GM18867 (cell line): ENCODE data around the gene TMCO6.
A peak's percentile ranks its signal among the peaks of the same experiment; 100 is the strongest.

ENCODE experiments used
- ATAC-seq: cut with Tn5 transposase; IDR thresholded peaks from one replicate; pipeline ENCODE4 v1.9.1; 2021; ENCODE audit warnings: mild to moderate bottlenecking, moderate library complexity; ENCODE audit not compliant: unreplicated experiment

TMCO6 gene

DNA sequence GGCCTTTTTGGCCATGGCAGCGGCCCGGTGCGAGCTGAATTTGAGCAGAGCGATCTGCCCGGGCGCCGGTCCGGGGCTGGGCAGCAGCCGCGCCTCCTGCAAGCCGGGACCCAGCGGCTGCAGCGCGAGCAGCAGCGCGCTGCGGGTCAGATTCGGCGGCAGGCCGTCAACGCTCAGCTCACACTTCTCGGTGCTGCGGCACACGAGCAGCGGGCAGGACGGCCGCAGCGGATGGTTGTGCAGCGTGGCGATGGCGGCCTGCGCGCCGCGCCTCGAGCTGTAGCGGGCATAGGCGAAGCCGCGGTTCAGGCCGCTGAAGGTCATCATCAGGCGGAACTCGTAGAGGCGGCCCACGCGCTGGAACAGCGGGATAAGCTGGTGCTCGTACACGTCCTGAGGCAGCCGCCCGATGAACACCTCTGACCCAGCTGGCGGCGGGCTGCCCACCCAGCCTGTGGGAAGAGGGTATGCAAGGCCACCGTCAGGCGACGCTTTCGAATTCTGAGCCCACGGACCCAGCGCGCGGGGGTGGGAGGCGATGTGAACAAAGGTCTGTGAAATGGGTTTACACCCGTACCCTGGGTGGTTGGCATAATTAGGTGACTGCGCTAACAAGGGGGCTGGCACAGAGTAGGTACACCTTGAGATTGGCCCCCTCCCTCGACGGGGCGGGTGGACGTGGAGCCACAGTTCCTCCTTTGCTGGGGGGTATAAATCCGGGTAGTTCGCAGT lies 33.4 kb downstream of the TMCO6 start:
- no peak for ATAC-seq

DNA sequence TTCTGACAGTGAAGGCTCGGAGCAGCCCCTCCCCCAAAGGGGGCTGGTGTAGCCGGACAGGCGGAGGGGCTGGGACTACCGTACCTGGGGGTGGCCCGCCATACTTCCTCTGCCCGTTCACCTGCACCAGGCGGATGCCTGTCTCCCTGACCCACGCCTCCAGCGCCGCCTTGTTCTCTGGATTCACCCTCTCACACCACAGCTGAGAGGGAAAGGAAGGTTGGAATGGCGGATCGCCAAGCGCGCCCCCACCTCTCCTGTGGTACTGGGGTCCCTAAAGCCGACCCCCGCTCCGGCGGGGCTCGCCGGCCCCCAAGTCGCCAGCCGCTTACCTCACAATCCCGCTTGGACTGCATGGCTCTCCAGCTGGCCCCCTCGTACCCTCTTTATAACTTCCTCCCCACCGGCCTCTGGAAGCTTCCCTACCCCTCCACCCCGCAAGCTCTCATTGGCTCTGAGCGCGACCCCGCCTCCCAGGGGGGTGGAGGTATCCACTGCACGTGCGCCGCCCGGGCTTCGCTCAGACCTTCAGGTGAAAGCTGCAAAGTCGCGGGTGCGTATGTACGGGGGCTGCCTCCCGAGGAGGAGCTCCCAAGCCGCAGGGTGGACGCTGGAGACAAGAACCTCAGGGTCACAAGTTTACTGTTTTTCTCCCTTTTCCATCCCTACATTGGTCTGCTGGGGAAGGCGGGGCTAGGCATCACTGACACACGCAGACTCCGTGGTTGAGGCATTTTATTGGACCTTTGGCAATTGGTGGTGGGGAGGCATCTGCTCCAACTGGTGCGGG lies 34.1 kb downstream of the TMCO6 start, which contains the start of gene DND1:
TSS of gene DND1 (minus strand) at position 390 of the 790 bp plus-strand sequence. CDS start at position 356, 34 bp downstream.
- no peak for ATAC-seq

DNA sequence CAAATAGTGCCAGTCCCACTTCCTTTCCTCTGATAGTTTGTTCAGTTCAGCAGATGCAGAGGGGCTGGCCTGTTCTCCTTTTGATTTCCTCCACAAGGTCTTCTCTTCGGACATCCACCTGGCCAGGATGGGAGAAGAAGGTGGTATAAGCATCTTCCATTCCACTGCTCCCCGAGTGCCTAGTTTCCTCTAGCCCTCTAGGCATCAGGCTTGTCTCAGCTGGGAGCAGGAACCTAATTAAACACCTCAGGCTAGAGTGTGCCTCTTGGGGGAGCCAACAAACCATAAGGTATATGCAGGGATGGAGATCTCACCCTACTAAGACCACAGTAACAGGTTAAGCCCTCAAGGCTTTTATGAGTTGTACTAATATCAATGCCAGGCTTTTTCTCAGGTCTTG lies 35.0 kb downstream of the TMCO6 start:
- no peak for ATAC-seq

DNA sequence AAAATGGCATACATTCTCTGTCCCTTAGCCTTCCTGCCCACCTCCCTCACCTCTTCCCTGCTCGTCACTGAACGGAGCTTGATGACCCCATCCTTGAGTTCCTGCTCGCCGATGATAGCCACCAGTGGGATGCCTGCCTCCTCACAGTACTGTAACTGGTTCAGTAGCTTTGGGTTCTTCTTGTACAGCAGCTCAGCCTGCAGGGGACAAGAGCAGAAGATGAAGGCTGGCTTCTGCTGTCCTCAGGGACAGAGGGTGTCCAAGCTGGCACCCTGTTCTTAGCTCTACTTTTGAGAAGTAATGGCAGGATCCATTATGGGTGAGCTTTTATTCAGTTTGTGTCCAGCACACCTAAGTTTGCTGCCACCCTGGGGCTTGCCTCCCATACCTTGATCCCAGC lies 35.4 kb downstream of the TMCO6 start:
- ATAC-seq, result no peak

DNA sequence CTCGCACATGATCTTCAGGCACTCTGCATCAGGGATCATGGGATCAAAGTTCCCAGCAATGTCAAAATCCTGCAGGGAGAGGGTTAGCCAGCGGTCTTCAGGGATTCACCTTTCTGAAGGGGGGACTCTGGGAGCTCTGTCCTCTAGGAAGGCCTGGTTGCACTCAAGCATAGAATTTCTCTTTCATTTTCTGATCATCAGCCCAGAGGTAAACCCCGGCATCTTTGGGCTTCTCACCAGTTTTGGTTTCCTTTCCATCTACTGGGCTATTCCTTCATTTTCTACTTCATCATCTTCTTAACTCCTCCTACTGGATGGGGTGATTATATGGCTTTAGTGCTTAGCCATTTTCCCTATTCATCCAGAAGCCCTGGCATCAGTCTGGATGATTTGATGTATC lies 38.7 kb downstream of the TMCO6 start:
- peak; percentile 64 for ATAC-seq

DNA sequence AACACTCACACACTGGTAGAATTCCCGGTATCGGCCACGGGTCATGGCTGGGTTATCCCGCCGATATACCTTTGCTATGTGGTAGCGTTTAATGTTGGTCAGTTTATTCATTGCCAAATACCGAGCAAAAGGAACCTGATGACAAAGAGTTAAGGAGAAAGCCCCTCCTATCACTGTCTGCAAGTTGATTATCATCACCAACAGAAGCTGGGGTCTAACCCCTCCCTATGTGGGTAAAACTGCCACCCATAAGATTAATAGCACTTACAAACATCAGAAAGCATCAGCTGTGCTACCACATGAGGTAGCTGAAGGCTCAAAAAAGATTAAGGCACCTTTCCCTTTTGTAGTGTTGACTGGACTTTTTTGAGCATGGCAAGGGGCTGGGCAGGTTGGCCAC lies 39.7 kb downstream of the TMCO6 start:
- no peak for ATAC-seq

DNA sequence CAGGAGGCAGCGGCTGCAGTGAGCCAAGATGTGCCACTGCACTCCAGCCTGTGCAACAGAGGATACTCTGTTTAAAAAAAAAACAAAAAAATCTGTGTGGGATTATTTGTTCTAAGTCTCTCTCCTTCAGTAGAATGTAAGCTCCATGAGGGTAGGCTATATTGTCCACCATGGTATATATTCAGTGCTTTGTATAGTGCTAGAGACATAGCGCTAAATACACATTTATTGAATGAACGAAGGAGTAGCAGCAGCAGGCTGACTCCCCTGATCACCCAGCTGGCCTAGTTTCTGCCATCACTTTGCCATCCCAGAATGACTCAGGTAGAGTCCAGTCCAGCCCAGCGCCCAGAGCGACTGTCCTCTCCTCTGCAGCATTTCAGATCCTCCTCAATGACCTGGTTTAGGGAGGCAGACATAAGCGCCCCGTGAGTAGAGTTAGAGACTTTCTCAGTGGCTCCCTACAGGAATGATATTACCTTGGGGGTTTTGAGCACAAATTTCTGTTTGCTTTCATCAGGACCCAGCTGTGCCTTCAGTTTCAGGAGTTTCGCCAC lies 51.2 kb downstream of the TMCO6 start:
- peak; percentile 5 for ATAC-seq

DNA sequence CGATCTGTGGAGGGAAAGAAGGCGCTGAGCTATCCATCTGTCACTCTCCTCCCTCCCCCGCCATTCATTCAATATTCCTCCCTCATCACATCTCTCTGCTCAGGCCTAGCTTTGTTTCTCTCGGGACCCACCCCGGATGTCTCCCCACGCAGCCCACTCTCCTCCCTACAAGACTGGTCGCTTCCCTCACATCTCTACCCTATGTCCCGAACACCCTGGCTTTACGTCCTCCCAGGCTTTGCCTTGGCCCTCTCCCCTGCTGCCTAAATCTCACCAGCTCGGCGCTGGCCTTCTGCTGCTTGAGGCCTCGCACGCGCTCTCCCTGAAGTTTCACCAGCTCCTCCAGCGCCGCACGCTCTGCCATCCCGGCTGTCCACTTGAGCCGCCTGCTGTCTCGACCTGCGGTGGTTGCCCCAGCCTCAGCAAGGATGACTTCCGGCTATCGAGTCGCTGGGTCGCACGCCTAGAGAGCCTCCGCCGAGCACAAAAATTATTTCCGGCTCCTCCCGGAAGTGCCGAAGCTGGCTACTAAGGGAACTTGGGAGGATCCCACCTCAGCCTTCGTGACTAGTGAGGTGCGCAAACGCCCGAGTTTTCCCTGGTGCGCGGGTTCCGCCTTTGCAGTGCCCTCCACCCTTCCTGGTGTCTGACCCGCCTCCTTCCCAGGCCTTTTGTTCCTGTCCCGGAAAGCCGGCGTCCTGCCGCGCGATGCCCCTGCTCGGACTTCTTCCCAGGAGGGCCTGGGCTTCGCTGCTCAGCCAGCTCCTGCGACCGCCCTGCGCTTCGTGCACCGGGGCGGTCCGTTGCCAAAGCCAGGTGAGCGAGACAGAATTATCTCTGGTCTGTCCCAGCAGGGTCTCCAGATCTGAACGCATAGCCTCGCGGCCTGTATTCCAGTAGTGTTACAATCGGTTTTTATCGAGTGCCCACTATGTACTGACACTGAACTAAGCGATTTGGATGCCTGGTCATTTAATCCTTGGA lies 52.0 kb downstream of the TMCO6 start, which contains the start of the genes HARS1 and HARS2:
TSS of gene HARS1 (minus strand) at position 430 of the 984 bp plus-strand sequence. CDS start at position 364, 66 bp downstream.
TSS of gene HARS2 (plus strand) at position 515 of the 984 bp plus-strand sequence. CDS start at position 709, 194 bp downstream.
- peak; percentile 97 for ATAC-seq

DNA sequence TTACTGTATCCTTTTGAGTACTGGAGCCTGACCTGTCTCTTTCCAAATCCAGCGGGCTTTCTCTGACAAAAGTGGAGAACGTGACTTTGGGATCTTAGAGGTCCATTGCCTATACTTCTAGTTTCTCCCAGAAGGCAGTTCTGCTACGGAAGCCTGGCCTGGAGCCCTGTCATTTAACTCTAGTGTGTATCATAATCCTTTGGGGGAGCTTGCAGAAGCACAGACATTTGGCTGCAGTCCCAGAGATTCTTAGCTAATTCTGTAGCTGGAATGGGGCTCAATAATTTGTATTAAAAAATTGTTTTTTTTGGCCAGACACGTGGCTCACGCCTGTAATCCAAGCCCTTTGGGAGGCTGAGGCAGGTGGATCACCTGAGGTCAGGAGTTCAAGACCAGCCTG lies 55.0 kb downstream of the TMCO6 start:
- no peak for ATAC-seq
